ENCODE data around the gene PRICKLE2. TPM values are rescaled to one million over a fixed set of nuclear protein-coding genes. Genes with fewer than 3 reads are reported as not detected.

The PRICKLE2 gene
- total and polyA plus RNA-seq, 10 of the 15 experiments (the other 5 are each of a cell fraction or from before 2014, with no cell fraction given): 0.11 to 2.6 (median 0.69) TPM

- Histone ChIP-seq H3K27ac (ENCODE audit: control insufficient read depth, insufficient read depth) (no peak overlapping the region), H3K4me1 (ENCODE audit: control insufficient read depth, insufficient read depth, low read length) (no peaks in the 10 kb centered on the region), H3K4me2 (ENCODE audit: control insufficient read depth, insufficient read depth) (0 out of 2 replicates have a peak overlapping the region, but pooled peaks have one; percentile 9), H3K9ac (ENCODE audit: control insufficient read depth, insufficient read depth, low read length) (no peak overlapping the region), H4K20me1 (ENCODE audit: control insufficient read depth, insufficient read depth) (no peaks in the 10 kb centered on the region), H3K36me3 (ENCODE audit: control insufficient read depth in 2 of 2, insufficient read depth in 2 of 2, low read length in 1 of 2) (no peaks in the 10 kb centered on the region), H3K79me2 (ENCODE audit: control insufficient read depth, insufficient read depth, low read length) (no peaks in the 10 kb centered on the region), H3K27me3 (replicated peaks in 1 of 2; ENCODE audit: control insufficient read depth in 2 of 2, insufficient read depth in 2 of 2, low read length in 1 of 2) (no peaks in the 10 kb centered on the region), H2AFZ (ENCODE audit: control insufficient read depth, low read depth, low read length) (no peak overlapping the region), H3K9me3 (replicated peaks; ENCODE audit: control insufficient read depth, insufficient read depth, low read length) (no peaks in the 10 kb centered on the region), H3K4me3 (no peak overlapping the region)
- in situ Hi-C loops (cut with MboI) (no loop called here), intact Hi-C loops (cut with micrococcal nuclease; ENCODE audit: unreplicated experiment) (no loop called here)
- RAD21 ChIA-PET (ENCODE audit: unreplicated experiment): interaction anchor here (0.9 to 3.4 kb wide), 4 partner anchors 24 to 240 kb away, joined by 3 to 29 read pairs (median 3); partner anchors contain the start of gene PRICKLE2
- TF ChIP-seq IRF4 (IDR thresholded peaks at IDR 0.05; ENCODE audit: low read depth, low read length) (no peak), ZBTB33 (IDR thresholded peaks at IDR 0.05) (no peak)
- no peak for FAIRE-seq
- no peak; the same call in 2 of the 3 replicates for ATAC-seq
- no TSS peak for BruUV-seq (replicated peaks)
- no peak for DNase-seq (ENCODE audit: low read depth, low spot score)
- SMC1A ChIA-PET (ENCODE audit: uncharacterized antibody, unreplicated experiment): interaction anchor here (1.0 to 2.6 kb wide), 11 partner anchors 12 to 291 kb away, joined by 3 to 8 read pairs (median 4); no protein-coding TSS in a partner anchor
- CTCF ChIA-PET: interaction anchor here (1.2 to 3.7 kb wide), 5 partner anchors 12 to 303 kb away, joined by 3 to 16 read pairs (median 7); partner anchors contain the start of genes PRICKLE2 and PSMD6
- POLR2A ChIA-PET: no interaction called here
- 2% methylated on average over 2 of the region's 2 CpGs for WGBS (ENCODE audit: insufficient coverage, insufficient replicate concordance, low lambda C conversion rate, missing lambda C conversion rate)
Observed at GRCh38 chr3:64161481-64161952, 63.7 kb downstream of the PRICKLE2 start.

- Histone ChIP-seq H3K27ac (ENCODE audit: control insufficient read depth, insufficient read depth) (no peak overlapping the region), H3K79me2 (ENCODE audit: control insufficient read depth, insufficient read depth, low read length) (no peaks in the 10 kb centered on the region), H3K4me2 (ENCODE audit: control insufficient read depth, insufficient read depth) (no peak overlapping the region), H3K9ac (ENCODE audit: control insufficient read depth, insufficient read depth, low read length) (no peak overlapping the region), H3K9me3 (replicated peaks; ENCODE audit: control insufficient read depth, insufficient read depth, low read length) (no peaks in the 10 kb centered on the region), H3K27me3 (replicated peaks in 1 of 2; ENCODE audit: control insufficient read depth in 2 of 2, insufficient read depth in 2 of 2, low read length in 1 of 2) (no peaks in the 10 kb centered on the region), H3K36me3 (ENCODE audit: control insufficient read depth in 2 of 2, insufficient read depth in 2 of 2, low read length in 1 of 2) (no peaks in the 10 kb centered on the region), H2AFZ (ENCODE audit: control insufficient read depth, low read depth, low read length) (no peak overlapping the region), H3K4me1 (ENCODE audit: control insufficient read depth, insufficient read depth, low read length) (no peaks in the 10 kb centered on the region), H3K4me3 (no peak overlapping the region), H4K20me1 (ENCODE audit: control insufficient read depth, insufficient read depth) (no peaks in the 10 kb centered on the region)
- RAD21 ChIA-PET (ENCODE audit: unreplicated experiment): no interaction called here
- 29% methylated on average over 8 of the region's 8 CpGs for WGBS (ENCODE audit: insufficient coverage, insufficient replicate concordance, low lambda C conversion rate, missing lambda C conversion rate)
- no peak for FAIRE-seq
- ATAC-seq: no peak
- no TSS peak for BruUV-seq (replicated peaks)
- in situ Hi-C loops (cut with MboI) (no loop called here), intact Hi-C loops (cut with micrococcal nuclease; ENCODE audit: unreplicated experiment) (no loop called here)
- SMC1A ChIA-PET (ENCODE audit: uncharacterized antibody, unreplicated experiment): interaction anchor here (0.9 to 1.1 kb wide), 3 partner anchors 86 to 240 kb away, joined by 3 read pairs; no protein-coding TSS in a partner anchor
- POLR2A ChIA-PET: no interaction called here
- no peak for DNase-seq (ENCODE audit: low read depth, low spot score)
- CTCF ChIA-PET: no interaction called here
- TF ChIP-seq TBL1XR1 (IDR thresholded peaks at IDR 0.05; ENCODE audit: low read depth, low read length): no peak
- TF ChIP-seq ZNF24 (IDR thresholded peaks at IDR 0.05): no peak
- no peak for TF ChIP-seq LARP7 (IDR thresholded peaks at IDR 0.05)
- TF ChIP-seq RELA (IDR thresholded peaks at IDR 0.05; ENCODE audit: borderline replicate concordance, partially characterized antibody): no peak
- TF ChIP-seq HDGF (IDR thresholded peaks at IDR 0.05): no peak
- no peak for TF ChIP-seq ZBTB4 (CRISPR knock-in tag; IDR thresholded peaks at IDR 0.05)
Observed at GRCh38 chr3:64160000-64160695, 65.1 kb downstream of the PRICKLE2 start.

Measured in GM12878 (cell line).